Esophagus muscularis mucosa (tissue), 4 donors: ENCODE data around the gene SMPD1.

Source experiments
- EP300 ChIP-seq: sonication (generic); formaldehyde crosslinking; IDR thresholded peaks from one replicate; pipeline ENCODE4 v1.6.1; 2017; ENCODE audit warnings: antibody characterized with exemption
- POLR2A ChIP-seq: fragments of 450-650 bp; IDR thresholded peaks from one replicate; pipeline ENCODE4 v1.6.1; 2017; ENCODE audit warnings: antibody characterized with exemption, moderate library complexity, mild to moderate bottlenecking, low read depth
- POLR2AphosphoS5 ChIP-seq, 2 donors: sonication (generic); formaldehyde crosslinking; IDR thresholded peaks; one replicate each; pipeline ENCODE4 v1.6.1; 2017; ENCODE audit warnings: antibody characterized with exemption in 2 of 2
- TF ChIP-seq, protein P1 (sequence below), 3 experiments: fragments of 200-600 bp in 2 of 3; fragments of 450-650 bp in 1 of 3; sonication (generic) in 2 of 3; IDR thresholded peaks; one replicate each; pipeline ENCODE4 v1.5.1; 2017 to 2019; ENCODE audit warnings: antibody characterized with exemption in 3 of 3, mild to moderate bottlenecking in 2 of 3, moderate library complexity in 1 of 3

DNA sequence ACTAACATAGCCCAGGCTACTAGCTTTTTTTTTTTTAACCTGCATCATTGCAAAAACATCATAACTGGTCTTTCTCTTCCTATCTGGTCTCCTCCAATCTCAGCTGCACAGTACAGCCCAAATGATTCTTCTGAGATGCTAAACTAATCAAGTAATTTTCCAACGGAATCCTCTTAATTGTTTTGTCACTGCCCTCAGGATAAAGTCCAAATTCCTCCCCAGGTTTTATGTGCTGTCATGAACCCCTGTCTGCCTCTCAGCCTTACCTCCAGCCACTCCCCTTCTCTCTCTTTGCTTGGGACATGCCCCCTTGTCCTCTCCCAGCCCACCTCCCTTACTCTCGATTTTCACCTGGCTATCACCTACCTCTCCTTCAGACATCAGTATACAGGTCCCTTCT, 16.1 kb downstream of the SMPD1 start:
- TF ChIP-seq POLR2A (no peak), POLR2AphosphoS5 (IDR thresholded peaks at IDR 0.05) (no peak), EP300 (no peak)
- TF ChIP-seq, protein P1, sequence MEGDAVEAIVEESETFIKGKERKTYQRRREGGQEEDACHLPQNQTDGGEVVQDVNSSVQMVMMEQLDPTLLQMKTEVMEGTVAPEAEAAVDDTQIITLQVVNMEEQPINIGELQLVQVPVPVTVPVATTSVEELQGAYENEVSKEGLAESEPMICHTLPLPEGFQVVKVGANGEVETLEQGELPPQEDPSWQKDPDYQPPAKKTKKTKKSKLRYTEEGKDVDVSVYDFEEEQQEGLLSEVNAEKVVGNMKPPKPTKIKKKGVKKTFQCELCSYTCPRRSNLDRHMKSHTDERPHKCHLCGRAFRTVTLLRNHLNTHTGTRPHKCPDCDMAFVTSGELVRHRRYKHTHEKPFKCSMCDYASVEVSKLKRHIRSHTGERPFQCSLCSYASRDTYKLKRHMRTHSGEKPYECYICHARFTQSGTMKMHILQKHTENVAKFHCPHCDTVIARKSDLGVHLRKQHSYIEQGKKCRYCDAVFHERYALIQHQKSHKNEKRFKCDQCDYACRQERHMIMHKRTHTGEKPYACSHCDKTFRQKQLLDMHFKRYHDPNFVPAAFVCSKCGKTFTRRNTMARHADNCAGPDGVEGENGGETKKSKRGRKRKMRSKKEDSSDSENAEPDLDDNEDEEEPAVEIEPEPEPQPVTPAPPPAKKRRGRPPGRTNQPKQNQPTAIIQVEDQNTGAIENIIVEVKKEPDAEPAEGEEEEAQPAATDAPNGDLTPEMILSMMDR (IDR thresholded peaks at IDR 0.05) = no peak
